Measurements from ENCODE around the gene PPIP5K1.
"Not testable (repeated sequence)": the region's sequence is repeated elsewhere in the genome, so short reads cannot be mapped to it uniquely, and the experiment has no call there.

DNA sequence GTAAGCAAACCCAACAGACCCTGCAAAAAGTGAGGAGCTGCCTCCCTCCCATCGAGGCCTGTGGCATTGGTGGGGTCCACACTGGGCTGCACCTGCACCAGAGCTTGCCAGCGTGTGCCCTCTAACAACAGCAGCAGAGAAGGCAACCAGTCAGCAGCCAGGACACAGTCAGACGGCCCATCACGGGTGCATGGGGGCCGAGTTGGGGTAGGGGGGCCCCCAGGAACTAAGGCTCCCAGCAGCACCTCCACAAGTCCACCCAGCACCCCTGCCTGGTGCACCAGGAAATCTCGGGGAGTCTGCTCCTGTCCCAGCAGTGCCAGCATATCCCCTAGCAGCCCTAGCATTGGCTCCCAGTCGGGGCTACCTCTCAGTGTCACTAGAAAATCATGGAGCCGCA is 27.7 kb upstream of the PPIP5K1 start:
- TF ChIP-seq, protein P1, sequence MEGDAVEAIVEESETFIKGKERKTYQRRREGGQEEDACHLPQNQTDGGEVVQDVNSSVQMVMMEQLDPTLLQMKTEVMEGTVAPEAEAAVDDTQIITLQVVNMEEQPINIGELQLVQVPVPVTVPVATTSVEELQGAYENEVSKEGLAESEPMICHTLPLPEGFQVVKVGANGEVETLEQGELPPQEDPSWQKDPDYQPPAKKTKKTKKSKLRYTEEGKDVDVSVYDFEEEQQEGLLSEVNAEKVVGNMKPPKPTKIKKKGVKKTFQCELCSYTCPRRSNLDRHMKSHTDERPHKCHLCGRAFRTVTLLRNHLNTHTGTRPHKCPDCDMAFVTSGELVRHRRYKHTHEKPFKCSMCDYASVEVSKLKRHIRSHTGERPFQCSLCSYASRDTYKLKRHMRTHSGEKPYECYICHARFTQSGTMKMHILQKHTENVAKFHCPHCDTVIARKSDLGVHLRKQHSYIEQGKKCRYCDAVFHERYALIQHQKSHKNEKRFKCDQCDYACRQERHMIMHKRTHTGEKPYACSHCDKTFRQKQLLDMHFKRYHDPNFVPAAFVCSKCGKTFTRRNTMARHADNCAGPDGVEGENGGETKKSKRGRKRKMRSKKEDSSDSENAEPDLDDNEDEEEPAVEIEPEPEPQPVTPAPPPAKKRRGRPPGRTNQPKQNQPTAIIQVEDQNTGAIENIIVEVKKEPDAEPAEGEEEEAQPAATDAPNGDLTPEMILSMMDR (IDR thresholded peaks at IDR 0.05) = not testable (repeated sequence)
- not testable (repeated sequence) for TF ChIP-seq POLR2A, POLR2AphosphoS5 (IDR thresholded peaks at IDR 0.05)
